ENCODE measurements around the gene OCIAD2.
"Not testable (repeated sequence)": the region's sequence is repeated elsewhere in the genome, so short reads cannot be mapped to it uniquely, and the experiment has no call there.

The OCIAD2 gene

DNA sequence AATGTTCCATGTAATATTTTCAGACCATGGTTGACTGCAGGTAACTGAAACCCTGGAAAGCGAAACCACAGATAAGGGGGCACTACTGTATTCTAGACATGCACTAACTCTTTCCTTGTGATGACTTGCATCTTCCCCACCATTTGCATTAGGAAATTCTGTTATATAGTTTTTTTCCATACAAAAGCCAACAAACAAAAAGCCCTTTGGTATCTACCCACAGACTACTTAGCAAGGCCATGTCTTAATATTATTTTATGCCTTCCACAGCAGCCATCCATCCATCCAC, 52.2 kb downstream of the OCIAD2 start:
- DNase-seq (ENCODE audit: low read depth in 3 of 3): no peak

DNA sequence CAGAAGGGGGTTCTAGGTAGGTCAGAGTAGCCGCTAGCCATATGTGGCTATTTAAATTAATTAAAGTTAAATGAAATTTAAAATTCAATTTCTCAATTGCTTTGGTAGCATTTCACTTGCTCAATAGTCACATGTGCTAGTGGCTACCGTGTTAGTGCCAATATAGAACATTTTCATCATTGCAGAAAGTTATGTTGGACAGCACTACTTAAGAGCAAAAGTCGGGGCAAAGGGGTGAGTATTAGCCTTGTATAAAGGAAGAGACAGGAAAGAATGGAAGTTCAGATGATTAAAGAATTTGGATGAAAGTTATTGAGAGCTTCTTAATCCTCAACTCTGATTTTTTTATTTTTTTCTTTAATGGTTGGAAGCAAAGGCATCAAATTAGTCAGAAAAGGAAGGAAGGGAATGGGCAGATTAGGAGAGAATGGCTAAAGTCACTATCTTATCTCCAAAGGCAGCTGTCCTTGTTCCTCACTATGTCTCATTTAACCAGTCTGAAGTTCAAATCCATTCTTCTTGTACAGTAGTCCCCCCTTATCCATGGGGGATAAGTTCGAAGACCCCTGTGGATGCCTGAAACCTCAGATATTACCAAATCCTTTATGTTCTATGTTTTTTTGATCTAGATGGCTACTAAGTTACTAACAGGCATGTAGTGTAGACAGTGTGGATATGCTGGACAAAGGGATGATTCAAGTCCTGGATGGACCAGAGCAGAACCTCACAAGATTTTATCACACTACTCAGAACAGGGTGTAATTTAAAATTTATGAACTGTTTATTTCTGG, 52.8 kb downstream of the OCIAD2 start:
- no peak for DNase-seq (ENCODE audit: low read depth in 3 of 3)

DNA sequence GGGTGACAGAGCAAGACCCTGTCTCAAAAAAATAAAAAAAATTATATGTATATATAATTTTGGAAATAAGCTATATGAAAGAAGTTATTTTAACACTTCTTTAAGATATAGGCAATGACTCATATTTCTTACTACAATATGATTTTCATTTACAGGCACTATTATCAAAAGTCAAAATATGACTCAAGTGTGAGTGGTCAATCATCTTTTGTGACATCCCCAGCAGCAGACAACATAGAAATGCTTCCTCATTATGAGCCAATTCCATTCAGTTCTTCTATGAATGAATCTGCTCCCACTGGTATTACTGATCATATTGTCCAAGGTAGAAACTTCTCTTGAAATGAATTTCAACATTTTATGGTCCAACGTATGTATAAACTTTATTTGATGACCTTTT, 54.9 kb downstream of the OCIAD2 start:
- no peak for DNase-seq (ENCODE audit: low read depth in 3 of 3)

GRCh38 chr4:48848799-48849198, 57.8 kb downstream of the OCIAD2 start:
- not testable (repeated sequence) for DNase-seq (ENCODE audit: low read depth in 3 of 3)

DNA sequence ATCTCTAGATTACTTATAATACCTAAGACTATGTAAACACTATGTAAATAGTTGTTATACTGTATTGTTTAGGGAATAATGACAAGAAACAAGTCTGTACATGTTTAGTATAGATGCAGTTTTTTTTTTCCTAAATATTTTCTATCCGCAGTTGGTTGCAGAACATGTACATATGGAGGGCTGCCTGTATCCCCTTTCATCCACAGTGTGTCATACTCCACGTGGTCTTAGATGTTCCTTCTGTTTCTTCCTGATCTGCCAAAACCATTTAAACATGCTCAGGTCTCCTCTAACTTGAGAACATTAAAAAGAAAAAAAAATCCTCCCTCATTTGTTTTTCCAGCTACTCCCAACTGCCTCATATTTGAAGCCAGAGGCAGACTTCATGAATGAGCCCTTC, 61.7 kb downstream of the OCIAD2 start:
- DNase-seq (ENCODE audit: low read depth in 3 of 3): no peak

DNA sequence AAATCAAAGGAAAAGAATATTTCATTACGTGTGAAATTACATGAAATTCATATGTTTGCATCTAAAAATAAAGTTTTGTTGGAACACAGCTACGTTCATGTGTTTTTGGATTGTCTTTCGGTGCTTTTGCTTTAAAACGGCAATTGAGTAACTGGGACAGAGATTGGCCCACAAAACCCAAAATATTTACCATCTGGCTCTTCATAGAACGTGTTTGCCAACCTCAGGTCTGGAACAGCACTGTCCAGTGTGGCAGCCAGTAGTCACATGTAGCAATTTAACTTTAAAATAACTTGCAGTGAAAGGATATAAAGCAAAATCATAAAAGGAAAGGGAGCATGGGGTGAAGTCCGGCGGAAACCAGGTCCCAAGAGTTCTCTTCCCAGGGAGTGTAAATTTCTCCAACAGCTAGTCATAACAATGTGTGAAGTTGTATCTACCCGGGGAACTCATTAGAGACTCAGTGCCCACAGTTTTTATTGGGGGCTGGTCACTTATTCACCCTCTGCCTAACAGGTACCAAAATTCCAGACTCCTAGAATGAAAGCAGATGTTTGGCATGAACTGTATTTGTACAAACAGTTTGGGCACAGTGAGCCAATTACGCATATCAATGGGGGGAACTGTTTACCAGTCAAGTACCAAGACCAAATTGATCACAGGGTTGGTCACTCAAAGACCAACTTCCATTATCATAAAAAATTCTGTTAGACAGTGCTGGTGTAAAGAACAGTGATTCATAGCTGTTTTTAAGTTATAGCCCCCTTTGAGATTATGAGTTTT, 65.3 kb downstream of the OCIAD2 start:
- DNase-seq (ENCODE audit: low read depth in 3 of 3): no peak

GRCh38 chr4:48836658-48837057, 69.9 kb downstream of the OCIAD2 start:
- DNase-seq (ENCODE audit: low read depth in 3 of 3): no peak
